GM12878 (cell line): ENCODE data around the gene RAB3IL1.

Experiments used
- BCL11A ChIP-seq: IDR thresholded peaks from 2 replicates; pipeline ENCODE4 v1.6.1; 2011; ENCODE audit warnings: low read depth, low read length
- CBX5 ChIP-seq: sonication (generic); IDR thresholded peaks from 2 replicates; pipeline ENCODE4 v1.6.1; 2016; ENCODE audit warnings: low read depth, moderate library complexity, mild to moderate bottlenecking, inconsistent platforms
- DPF2 ChIP-seq: fragments of 450-650 bp; IDR thresholded peaks from 2 replicates; pipeline ENCODE4 v1.6.1; 2017; ENCODE audit warnings: mild to moderate bottlenecking
- EZH2 ChIP-seq: IDR thresholded peaks from 2 replicates; pipeline ENCODE4 v1.6.1; 2012; ENCODE audit warnings: low read depth, mild to moderate bottlenecking, control low read depth, inconsistent platforms, low read length, borderline replicate concordance; ENCODE audit not compliant: control insufficient read depth
- JUNB ChIP-seq: IDR thresholded peaks from 2 replicates; pipeline ENCODE4 v1.6.1; 2016; ENCODE audit warnings: antibody characterized with exemption, mild to moderate bottlenecking
- MTA3 ChIP-seq: IDR thresholded peaks from 2 replicates; pipeline ENCODE4 v1.6.1; 2012; ENCODE audit warnings: low read length, inconsistent platforms, borderline replicate concordance
- NRF1 ChIP-seq: conservative IDR thresholded peaks from 2 replicates; pipeline ENCODE4 v1.6.1; 2011; ENCODE audit warnings: mild to moderate bottlenecking, low read depth, low read length, improper control_type of control experiment
- POLR2AphosphoS2 ChIP-seq: IDR thresholded peaks from 2 replicates; pipeline ENCODE4 v1.6.1; 2011; ENCODE audit warnings: low read depth, mild to moderate bottlenecking, low read length, improper control_type of control experiment, moderate library complexity
- POLR2AphosphoS5 ChIP-seq: IDR thresholded peaks from 2 replicates; pipeline ENCODE4 v1.6.1; 2011; ENCODE audit warnings: mild to moderate bottlenecking, low read length, inconsistent platforms
- RBBP5 ChIP-seq: fragments of 200-600 bp; sonication (generic); conservative IDR thresholded peaks from 2 replicates; pipeline ENCODE4 v1.6.1; 2016
- RFX5 ChIP-seq: IDR thresholded peaks from 2 replicates; pipeline ENCODE4 v1.6.1; 2011; ENCODE audit warnings: low read depth, low read length, improper control_type of control experiment
- SRF ChIP-seq, 2 experiments: IDR thresholded peaks; 2 replicates each; pipeline ENCODE4 v1.6.1; 2011; ENCODE audit warnings: low read depth in 2 of 2, low read length in 2 of 2, mild to moderate bottlenecking in 1 of 2, moderate library complexity in 1 of 2
- TF ChIP-seq, protein P1 (sequence below): fragments of 450-650 bp; IDR thresholded peaks from 2 replicates; pipeline ENCODE4 v1.6.1; 2017; ENCODE audit warnings: mild to moderate bottlenecking

DNA sequence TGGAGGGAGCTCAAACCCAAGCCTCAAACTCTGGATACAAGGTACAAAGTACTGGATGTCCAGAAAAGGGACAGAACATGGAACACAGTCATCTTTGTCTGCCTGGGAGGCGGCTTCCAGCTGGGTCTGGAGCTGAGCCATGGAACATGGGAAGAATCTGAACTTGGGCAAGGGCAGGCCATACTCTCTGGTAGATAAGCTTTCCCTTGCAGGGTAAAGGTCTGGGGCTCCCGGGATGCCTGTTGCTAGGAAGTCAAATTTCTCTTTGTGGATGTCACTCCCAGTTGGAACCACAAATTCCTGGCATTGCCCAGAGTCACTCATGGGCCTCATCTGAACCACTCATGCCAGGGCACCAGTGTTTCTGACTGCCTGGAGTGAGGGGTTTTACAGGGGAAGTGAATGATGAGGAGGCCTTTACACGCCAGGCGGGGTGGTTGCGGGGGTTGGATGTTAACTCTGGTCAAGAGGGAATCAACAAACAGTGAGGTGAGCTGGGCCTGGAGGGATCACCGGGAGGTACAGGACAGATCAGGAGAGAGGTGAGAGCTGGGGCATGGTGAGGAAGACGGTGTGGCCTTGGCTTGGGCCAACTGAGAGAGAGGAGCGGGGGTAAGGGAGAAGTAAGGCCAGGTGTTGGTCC is 44.3 kb upstream of the RAB3IL1 start:
- TF ChIP-seq POLR2AphosphoS5 (no peak), SRF (IDR thresholded peaks at IDR 0.05; ENCODE audit: low read depth in 2 of 2, low read length in 2 of 2) (no peak), DPF2 (no peak), EZH2 (no peak), CBX5 (no peak), JUNB (no peak), NRF1 (no peak), RFX5 (no peak), BCL11A (no peak), MTA3 (no peak), RBBP5 (no peak), POLR2AphosphoS2 (no peak)
- TF ChIP-seq, protein P1, sequence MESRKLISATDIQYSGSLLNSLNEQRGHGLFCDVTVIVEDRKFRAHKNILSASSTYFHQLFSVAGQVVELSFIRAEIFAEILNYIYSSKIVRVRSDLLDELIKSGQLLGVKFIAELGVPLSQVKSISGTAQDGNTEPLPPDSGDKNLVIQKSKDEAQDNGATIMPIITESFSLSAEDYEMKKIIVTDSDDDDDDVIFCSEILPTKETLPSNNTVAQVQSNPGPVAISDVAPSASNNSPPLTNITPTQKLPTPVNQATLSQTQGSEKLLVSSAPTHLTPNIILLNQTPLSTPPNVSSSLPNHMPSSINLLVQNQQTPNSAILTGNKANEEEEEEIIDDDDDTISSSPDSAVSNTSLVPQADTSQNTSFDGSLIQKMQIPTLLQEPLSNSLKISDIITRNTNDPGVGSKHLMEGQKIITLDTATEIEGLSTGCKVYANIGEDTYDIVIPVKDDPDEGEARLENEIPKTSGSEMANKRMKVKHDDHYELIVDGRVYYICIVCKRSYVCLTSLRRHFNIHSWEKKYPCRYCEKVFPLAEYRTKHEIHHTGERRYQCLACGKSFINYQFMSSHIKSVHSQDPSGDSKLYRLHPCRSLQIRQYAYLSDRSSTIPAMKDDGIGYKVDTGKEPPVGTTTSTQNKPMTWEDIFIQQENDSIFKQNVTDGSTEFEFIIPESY, result no peak
